T follicular helper cell (primary cell): ENCODE results near the gene SLIT3.

Experiments used
- DNase-seq: peaks from one replicate; pipeline ENCODE4 v3.0.0-alpha.2; 2020; ENCODE audit warnings: low read depth

Gene SLIT3

GRCh38 chr5:168737066-168737465 lies 563.9 kb downstream of the SLIT3 start:
- no peak for DNase-seq

- DNase-seq: no peak
Observed at GRCh38 chr5:168736281-168736831, 564.6 kb downstream of the SLIT3 start.

- DNase-seq: no peak
Observed at GRCh38 chr5:168734620-168735300, 566.2 kb downstream of the SLIT3 start.

- DNase-seq: no peak
Observed at GRCh38 chr5:168734119-168734518, 566.8 kb downstream of the SLIT3 start.

- no peak for DNase-seq
Observed at GRCh38 chr5:168728546-168729211, 572.3 kb downstream of the SLIT3 start.

- no peak for DNase-seq
Observed at GRCh38 chr5:168727547-168727946, 573.4 kb downstream of the SLIT3 start.

GRCh38 chr5:168726342-168726741 lies 574.6 kb downstream of the SLIT3 start:
- DNase-seq: no peak

GRCh38 chr5:168724227-168724626 lies 576.7 kb downstream of the SLIT3 start:
- DNase-seq: no peak

- no peak for DNase-seq
Observed at GRCh38 chr5:168723037-168723436, 577.9 kb downstream of the SLIT3 start.

- no peak for DNase-seq
Observed at GRCh38 chr5:168721966-168722365, 579.0 kb downstream of the SLIT3 start.

- DNase-seq: no peak
Observed at GRCh38 chr5:168721002-168721753, 579.8 kb downstream of the SLIT3 start.

GRCh38 chr5:168720575-168720974 lies 580.4 kb downstream of the SLIT3 start:
- DNase-seq: no peak

GRCh38 chr5:168714046-168714445 lies 586.9 kb downstream of the SLIT3 start:
- no peak for DNase-seq

GRCh38 chr5:168713051-168713450 lies 587.9 kb downstream of the SLIT3 start:
- no peak for DNase-seq

GRCh38 chr5:168712280-168712924 lies 588.5 kb downstream of the SLIT3 start:
- DNase-seq: no peak

GRCh38 chr5:168710706-168711105 lies 590.2 kb downstream of the SLIT3 start:
- no peak for DNase-seq

GRCh38 chr5:168707716-168708695 lies 592.9 kb downstream of the SLIT3 start:
- DNase-seq: no peak

GRCh38 chr5:168706655-168707069 lies 594.3 kb downstream of the SLIT3 start:
- DNase-seq: no peak

- no peak for DNase-seq
Observed at GRCh38 chr5:168705321-168705720, 595.6 kb downstream of the SLIT3 start.

GRCh38 chr5:168702511-168702910 lies 598.4 kb downstream of the SLIT3 start:
- no peak for DNase-seq

- DNase-seq: no peak
Observed at GRCh38 chr5:168701641-168702040, 599.3 kb downstream of the SLIT3 start.
